Glutamatergic neuron (in vitro differentiated cells): ENCODE results near the gene TMIE. TPM values are rescaled to one million over a fixed set of nuclear protein-coding genes. Genes with fewer than 3 reads are reported as not detected.

Experiments
- DNase-seq: peaks from one replicate; pipeline ENCODE4 v3.0.0; 2022
- H3K27ac Mint-ChIP-seq: one replicate; pipeline ENCODE4 v1.8.0; 2020; ENCODE audit warnings: mild to moderate bottlenecking, mixed read lengths, inconsistent platforms; ENCODE audit not compliant: unreplicated experiment
- H3K27me3 Mint-ChIP-seq: one replicate; pipeline ENCODE4 v1.8.0; 2020; ENCODE audit warnings: mild to moderate bottlenecking, moderate library complexity, mixed read lengths, inconsistent platforms; ENCODE audit not compliant: unreplicated experiment
- H3K36me3 Mint-ChIP-seq: one replicate; pipeline ENCODE4 v1.8.0; 2020; ENCODE audit warnings: mild to moderate bottlenecking, mixed read lengths, inconsistent platforms; ENCODE audit not compliant: unreplicated experiment
- H3K4me1 Mint-ChIP-seq: one replicate; pipeline ENCODE4 v1.8.0; 2020; ENCODE audit warnings: mild to moderate bottlenecking, low read depth, mixed read lengths, inconsistent platforms; ENCODE audit not compliant: unreplicated experiment
- H3K4me3 Mint-ChIP-seq: one replicate; pipeline ENCODE4 v1.8.0; 2020; ENCODE audit warnings: mild to moderate bottlenecking, mixed read lengths, inconsistent platforms; ENCODE audit not compliant: unreplicated experiment
- H3K9me3 Mint-ChIP-seq: one replicate; pipeline ENCODE4 v1.8.0; 2020; ENCODE audit warnings: mild to moderate bottlenecking, moderate library complexity, mixed read lengths, inconsistent platforms; ENCODE audit not compliant: unreplicated experiment
- total RNA-seq: library from RNA; stranded (reverse); fragmentation: NEBNext Ultra II Directional; extraction: Animal tissue kit (Norgen Biotek cat#: 25700); gene quantifications from one replicate; pipeline ENCODE4 v1.2.1, GENCODE V29; 2021; ENCODE audit not compliant: unreplicated experiment
- TF ChIP-seq, protein P1 (sequence below): fragments of 200-600 bp; sonication (generic); IDR thresholded peaks from one replicate; pipeline ENCODE4 v1.5.0; 2021; ENCODE audit not compliant: partially characterized antibody, unreplicated experiment

The TMIE gene
- total RNA-seq, 1 donor from 2014 or later = not detected

GRCh38 chr3:46660003-46660402 lies 41.2 kb upstream of the TMIE start:
- H3K9me3 Mint-ChIP-seq = peaks cover 2% of the 10 kb centered on the region
- no peak for DNase-seq
- H3K27ac Mint-ChIP-seq = no peak overlapping the region
- H3K4me1 Mint-ChIP-seq = peaks cover 20% of the 10 kb centered on the region
- H3K36me3 Mint-ChIP-seq = no peaks in the 10 kb centered on the region
- peaks cover 4% of the 10 kb centered on the region for H3K27me3 Mint-ChIP-seq
- H3K4me3 Mint-ChIP-seq = no peak overlapping the region
- TF ChIP-seq, protein P1, sequence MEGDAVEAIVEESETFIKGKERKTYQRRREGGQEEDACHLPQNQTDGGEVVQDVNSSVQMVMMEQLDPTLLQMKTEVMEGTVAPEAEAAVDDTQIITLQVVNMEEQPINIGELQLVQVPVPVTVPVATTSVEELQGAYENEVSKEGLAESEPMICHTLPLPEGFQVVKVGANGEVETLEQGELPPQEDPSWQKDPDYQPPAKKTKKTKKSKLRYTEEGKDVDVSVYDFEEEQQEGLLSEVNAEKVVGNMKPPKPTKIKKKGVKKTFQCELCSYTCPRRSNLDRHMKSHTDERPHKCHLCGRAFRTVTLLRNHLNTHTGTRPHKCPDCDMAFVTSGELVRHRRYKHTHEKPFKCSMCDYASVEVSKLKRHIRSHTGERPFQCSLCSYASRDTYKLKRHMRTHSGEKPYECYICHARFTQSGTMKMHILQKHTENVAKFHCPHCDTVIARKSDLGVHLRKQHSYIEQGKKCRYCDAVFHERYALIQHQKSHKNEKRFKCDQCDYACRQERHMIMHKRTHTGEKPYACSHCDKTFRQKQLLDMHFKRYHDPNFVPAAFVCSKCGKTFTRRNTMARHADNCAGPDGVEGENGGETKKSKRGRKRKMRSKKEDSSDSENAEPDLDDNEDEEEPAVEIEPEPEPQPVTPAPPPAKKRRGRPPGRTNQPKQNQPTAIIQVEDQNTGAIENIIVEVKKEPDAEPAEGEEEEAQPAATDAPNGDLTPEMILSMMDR = no peak

DNA sequence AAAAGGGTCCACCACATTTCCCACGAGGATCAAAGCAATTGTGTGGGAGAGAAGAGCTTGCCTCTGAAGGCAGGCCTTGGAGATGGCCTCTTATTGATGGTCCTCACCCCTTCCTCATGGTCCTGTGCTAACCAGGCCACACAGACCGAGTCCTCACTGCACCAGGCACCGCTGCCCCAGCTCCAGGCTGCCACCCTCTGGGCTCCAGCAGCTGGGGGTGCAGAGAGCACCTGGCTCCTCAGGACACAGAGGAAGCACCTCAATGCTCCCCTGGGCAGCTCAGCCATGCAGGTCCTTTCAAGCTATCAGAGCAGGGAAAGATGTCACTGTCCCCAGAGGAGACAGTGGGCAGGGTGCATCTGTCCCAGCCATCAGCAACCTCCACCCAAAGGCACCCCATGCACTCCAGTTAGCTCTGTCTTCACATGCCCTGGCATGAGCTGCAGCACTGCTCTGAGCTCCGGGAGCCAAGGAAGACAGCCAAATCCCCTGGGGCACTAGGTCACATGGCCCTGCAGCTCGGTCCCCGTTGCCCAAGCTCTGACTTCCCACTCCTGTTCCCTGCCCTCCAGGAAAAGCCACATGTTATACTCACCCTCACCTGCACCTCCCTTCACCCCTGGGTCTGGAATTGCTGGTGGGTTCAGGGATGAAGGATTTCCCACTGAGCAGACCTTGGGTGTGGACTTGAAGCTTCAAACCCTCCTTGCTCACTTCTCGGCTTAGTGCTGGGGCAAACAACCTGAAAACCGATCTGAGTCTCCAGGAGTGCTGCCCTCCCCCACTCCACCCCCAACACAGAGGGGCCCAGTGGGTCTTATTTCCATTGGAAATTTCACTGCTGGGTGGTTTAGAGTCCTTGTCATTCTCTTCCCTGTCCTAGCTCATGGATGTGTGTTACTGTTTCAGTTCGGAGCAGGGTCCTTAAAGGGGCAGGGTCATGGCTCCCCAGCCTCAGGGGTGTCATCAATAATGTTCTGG lies 40.4 kb upstream of the TMIE start:
- Mint-ChIP-seq H3K4me3 (no peak overlapping the region), H3K4me1 (peaks cover 20% of the 10 kb centered on the region), H3K9me3 (peaks cover 2% of the 10 kb centered on the region), H3K36me3 (no peaks in the 10 kb centered on the region), H3K27ac (no peak overlapping the region), H3K27me3 (peaks cover 5% of the 10 kb centered on the region)
- no peak for DNase-seq
- TF ChIP-seq, protein P1 = no peak

- Mint-ChIP-seq H3K4me1 (peaks cover 15% of the 10 kb centered on the region), H3K4me3 (no peak overlapping the region), H3K36me3 (no peaks in the 10 kb centered on the region), H3K9me3 (peaks cover 2% of the 10 kb centered on the region), H3K27me3 (peaks cover 5% of the 10 kb centered on the region), H3K27ac (no peak overlapping the region)
- TF ChIP-seq, protein P1 = no peak
- no peak for DNase-seq
Measured at GRCh38 chr3:46661776-46662766, 39.1 kb upstream of the TMIE start.

GRCh38 chr3:46662771-46663551 lies 38.2 kb upstream of the TMIE start:
- peaks cover 19% of the 10 kb centered on the region for H3K4me1 Mint-ChIP-seq
- TF ChIP-seq, protein P1 = no peak
- no peaks in the 10 kb centered on the region for H3K36me3 Mint-ChIP-seq
- H3K9me3 Mint-ChIP-seq = peaks cover 4% of the 10 kb centered on the region
- DNase-seq = no peak
- no peak overlapping the region for H3K27ac Mint-ChIP-seq
- peaks cover 6% of the 10 kb centered on the region for H3K27me3 Mint-ChIP-seq
- H3K4me3 Mint-ChIP-seq = no peak overlapping the region
